T follicular helper cell (primary cell): ENCODE results near the gene GINS1.

Source experiments
- DNase-seq: peaks from one replicate; pipeline ENCODE4 v3.0.0-alpha.2; 2020; ENCODE audit warnings: low read depth
- total RNA-seq, 2 experiments: gene quantifications; one replicate each; lab custom pipeline; 2026; lab: John Stamatoyannopoulos, UW

The GINS1 gene
- total RNA-seq = 1.1 to 4.8 reads per million in 2 experiments

- peak; percentile 52 for DNase-seq
These were observed at the start of gene GINS1 for GRCh38 chr20:25407311-25408169. Gene GINS1, plus strand, starts transcription at chr20:25407673. Its CDS starts 148 bp downstream, at chr20:25407821.

DNA sequence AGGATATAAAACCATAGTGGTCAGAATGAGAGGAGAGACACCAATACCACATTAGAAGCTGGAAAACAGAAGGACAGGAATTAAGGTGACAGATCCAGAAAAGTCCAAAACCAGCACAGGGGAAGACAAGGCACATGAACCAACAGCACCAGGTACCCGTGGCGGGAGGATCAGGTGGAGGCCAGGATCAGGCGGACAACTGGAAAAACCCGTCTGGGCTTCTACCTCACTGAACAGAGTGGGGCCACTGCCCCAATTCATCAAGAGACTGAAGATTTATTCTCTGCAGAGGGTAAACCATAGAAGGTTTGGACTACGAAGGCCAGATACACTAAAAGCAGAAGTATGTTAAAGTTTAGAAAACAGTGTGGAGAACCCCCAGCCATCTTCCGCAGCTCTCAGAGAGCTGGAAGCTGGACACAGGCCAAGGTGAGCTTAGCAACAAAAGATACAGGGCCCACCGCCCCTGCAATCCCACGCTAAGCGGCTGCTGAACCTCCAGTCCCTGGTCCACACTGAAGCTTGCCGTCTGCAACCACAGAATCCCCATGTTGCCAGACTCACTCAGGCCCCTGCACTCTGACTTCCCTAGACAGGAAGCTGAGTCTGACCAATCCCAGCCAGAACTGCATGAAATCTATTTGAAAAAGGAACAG, 46.7 kb upstream of the GINS1 start:
- DNase-seq = no peak

- no peak for DNase-seq
These were observed 46.2 kb upstream of the GINS1 start for GRCh38 chr20:25361287-25361683.

DNA sequence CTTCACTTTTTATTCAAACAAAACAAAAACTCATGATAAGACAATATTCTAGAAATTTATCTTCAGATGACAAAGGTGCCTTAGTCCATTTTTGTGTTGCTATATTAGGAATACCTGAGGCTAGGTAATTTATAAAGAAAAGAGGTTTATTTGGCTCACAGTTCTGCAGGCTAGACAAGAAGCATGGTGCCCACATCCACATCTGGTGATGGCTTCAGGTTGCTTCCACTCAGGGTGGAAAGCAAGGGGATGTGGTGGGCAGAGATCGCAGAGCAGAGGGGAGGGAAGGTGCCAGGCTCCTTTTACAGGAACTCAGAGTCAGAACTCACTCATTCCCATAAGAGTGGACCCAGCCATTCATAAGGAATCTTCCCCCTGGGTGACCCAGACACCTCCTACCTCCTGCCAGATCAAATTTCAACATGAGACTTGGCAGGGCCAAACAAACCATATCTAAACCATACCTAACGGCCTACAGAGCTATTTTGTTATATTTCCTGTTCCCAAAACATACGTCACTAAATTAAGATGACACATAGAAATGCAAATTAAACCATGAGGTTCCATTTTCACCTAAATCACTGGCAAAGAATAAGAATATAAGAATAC, 43.2 kb upstream of the GINS1 start:
- DNase-seq = no peak

DNA sequence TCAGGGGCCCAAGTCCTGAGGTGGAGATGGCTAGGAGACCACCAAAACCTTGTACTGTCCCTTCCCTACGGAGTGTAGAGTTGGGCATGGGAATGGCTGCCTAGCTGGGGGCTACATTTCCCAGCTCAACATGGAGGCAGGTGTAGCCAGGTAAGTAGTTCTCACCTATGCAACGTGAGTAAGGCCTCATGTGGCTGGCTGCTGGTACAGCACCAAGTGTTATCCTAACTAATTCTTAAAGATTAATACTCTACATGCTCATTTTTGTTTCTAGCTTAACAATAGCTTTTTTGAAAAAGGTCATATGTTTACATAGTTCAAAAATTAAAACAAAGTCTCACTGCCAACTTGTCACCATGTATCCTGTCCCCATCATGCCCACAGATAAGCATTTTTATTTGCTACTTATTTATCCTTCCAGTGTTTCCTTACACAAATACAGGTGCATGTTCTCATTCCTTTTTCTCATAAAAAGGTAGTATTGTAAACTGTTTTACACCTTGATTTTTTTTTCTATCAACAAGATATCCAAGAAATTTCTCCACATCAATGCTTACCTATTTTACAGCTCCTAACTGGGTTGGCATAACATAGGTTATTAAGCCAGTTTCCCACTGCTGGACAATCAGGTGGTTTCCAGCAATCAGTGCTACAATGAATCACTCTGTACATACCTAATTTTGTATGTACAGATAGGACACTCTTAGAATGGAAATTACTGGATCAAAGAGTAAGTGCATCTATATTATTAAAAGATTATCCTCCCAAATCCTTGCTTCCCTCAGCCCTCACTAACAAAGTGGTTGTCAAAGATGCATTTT, 42.4 kb upstream of the GINS1 start:
- DNase-seq = no peak

- no peak for DNase-seq
These were observed 38.9 kb upstream of the GINS1 start for GRCh38 chr20:25368526-25368925.

- DNase-seq = no peak
These were observed 38.5 kb upstream of the GINS1 start for GRCh38 chr20:25368976-25369375.

- DNase-seq = no peak
These were observed 37.9 kb upstream of the GINS1 start for GRCh38 chr20:25369529-25369928.

- no peak for DNase-seq
These were observed 37.5 kb upstream of the GINS1 start for GRCh38 chr20:25369971-25370370.

DNA sequence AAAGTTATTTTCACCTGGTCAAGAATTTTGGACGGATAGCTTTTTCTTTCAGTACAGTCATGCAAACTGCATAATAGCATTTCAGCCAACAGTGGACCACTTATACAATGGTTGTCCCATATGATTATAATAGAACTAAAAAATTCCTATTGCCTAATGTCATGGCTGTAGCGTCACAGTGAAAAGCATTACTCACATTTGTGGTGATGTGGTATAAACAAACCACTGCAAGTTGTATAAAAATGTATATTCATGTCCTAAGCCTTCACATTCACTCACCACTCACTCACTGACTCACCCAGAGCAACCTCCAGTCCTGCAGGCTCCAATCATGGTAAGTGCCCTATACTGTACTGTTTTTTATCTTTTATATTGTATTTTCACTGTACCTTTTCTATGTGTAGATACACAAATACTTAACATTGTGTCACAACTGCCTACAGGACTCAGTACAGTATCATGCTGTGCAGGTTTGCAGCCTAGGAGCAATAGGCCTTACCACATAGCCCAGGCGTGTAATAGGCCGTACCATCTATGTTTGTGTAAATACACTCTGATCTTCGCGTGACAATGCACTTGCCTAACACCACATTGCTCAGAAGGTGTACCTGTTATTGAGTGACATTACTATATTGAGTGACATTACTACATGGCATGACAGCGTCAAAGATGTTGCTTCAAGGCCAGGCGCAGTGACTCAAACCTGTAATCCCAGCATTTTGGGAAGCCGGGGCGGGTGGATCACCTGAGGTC, 34.7 kb upstream of the GINS1 start:
- no peak for DNase-seq

- no peak for DNase-seq
These were observed 32.6 kb upstream of the GINS1 start for GRCh38 chr20:25374842-25375241.

- DNase-seq = no peak
These were observed 31.2 kb upstream of the GINS1 start for GRCh38 chr20:25376236-25376635.

GRCh38 chr20:25376886-25377285, 30.6 kb upstream of the GINS1 start:
- DNase-seq = no peak

DNA sequence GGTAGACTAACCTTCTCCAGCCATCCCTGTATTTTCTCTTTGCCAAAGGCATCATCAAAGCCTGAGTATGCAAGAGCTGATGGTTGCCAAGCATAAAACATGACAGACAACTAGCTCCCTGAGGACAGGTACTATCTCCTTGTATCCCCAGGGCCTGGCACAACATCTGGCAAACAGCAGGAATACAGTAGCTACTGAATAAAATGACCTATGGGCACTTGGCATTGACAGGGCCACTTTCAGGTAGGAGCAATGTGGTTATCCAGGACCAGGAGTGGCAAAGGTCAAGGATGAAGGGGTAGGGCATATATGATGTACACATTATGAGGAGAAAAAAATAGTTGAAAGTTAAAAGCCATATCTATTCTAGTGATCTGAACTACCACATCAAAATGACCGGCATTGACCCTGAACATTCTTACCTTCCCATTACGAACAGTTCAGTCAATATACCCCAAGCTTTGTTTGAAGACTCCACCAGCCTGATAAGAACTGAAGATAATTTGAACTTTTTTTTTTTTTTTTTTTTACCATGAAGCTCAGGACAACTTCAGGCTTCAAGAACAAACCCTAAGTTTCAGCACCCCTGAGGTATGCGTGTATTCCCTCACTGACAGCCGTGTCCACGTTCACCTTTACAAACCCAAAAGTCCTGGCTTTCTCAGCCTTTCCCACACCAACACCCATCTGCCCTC, 29.1 kb upstream of the GINS1 start:
- no peak for DNase-seq

DNA sequence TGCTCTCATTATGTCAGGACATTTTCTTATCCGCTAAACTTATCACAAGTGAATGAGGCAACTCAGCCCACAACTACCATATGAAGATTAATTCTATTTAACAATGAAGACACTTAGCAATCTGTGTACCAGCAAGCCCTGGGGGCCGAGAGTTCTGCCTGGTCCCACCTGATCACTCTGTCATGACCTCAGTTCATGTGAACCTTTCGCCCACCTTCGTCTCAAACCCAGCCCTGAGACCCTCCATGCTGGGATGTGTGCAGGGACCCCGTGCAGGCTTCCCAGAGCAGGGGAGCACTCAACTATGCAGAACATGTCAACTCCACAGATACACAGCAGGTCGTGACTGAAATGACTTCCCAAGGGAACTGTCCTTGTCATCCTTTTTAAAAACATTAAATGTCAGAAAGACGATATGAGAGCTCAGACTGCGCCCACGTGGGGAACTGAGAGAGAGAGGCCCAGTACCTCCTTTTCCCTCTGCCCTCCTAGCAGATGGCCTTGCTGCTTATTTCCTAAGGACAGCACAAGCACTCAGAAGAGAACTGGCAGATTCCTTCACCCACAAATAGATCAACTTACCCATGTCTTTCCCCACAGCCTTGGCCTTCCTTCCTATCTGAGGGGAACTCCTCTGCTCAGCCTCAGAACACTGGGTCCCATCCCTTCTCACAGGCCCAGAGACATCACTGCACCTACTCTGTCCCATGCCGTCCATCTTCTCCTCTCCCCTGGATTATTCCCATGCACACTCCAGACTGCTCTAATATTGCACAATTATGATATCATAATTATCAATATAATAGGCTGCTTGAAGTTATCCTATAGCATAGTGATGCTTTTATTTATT, 28.4 kb upstream of the GINS1 start:
- DNase-seq = no peak

- DNase-seq = no peak
These were observed 26.4 kb upstream of the GINS1 start for GRCh38 chr20:25380945-25381614.

GRCh38 chr20:25382704-25383370, 24.6 kb upstream of the GINS1 start:
- DNase-seq = no peak

- no peak for DNase-seq
These were observed 18.0 kb upstream of the GINS1 start for GRCh38 chr20:25389401-25389857.
